Panc1 (cell line): Measurements from ENCODE around the gene UROC1. TPM values are rescaled to one million over a fixed set of nuclear protein-coding genes. Genes with fewer than 3 reads are reported as not detected.

ENCODE experiments used
- ATAC-seq: fragments of 200-7000 bp; cut with Tn5 transposase; 2 replicates; pipeline ENCODE4 v1.9.1; 2020; ENCODE audit warnings: mild to moderate bottlenecking, moderate library complexity
- BruUV-seq: library from RNA; stranded (reverse); fragments of 400-500 nt; replicated peaks from 2 replicates; lab custom pipeline; 2021; lab: Mats Ljungman, UMichigan
- CTCF ChIA-PET: fragments of 300-600 bp; sonication (Branson Sonifier 250); formaldehyde crosslinking; loops from one replicate; lab custom pipeline; 2022; ENCODE audit warnings: antibody characterized with exemption; lab: Charles Lee
- POLR2A ChIA-PET: fragments of 300-600 bp; sonication (Branson Sonifier 250); formaldehyde crosslinking; loops from one replicate; lab custom pipeline; 2022; ENCODE audit warnings: antibody characterized with exemption; lab: Charles Lee
- DNase-seq: peaks from one replicate; pipeline ENCODE4 v3.0.0-alpha.2; 2010; ENCODE audit warnings: low read depth, low spot score
- H3K27ac ChIP-seq: 2 replicates; pipeline ENCODE4 v1.5.1; 2011; ENCODE audit warnings: mild to moderate bottlenecking, low read length, inconsistent platforms
- H3K27me3 ChIP-seq: fragments of 200-500 bp; sonication (Bioruptor generic); 2 replicates; pipeline ENCODE4 v1.6.0; 2014; ENCODE audit warnings: low read length, inconsistent platforms; ENCODE audit not compliant: control insufficient read depth, insufficient read depth
- H3K36me3 ChIP-seq: fragments of 200-500 bp; sonication (Bioruptor generic); 2 replicates; pipeline ENCODE4 v1.5.1; 2014; ENCODE audit warnings: inconsistent platforms, mild to moderate bottlenecking, low read length, moderate library complexity; ENCODE audit not compliant: control insufficient read depth, insufficient read depth
- H3K4me1 ChIP-seq: 2 replicates; pipeline ENCODE4 v1.5.1; 2011; ENCODE audit warnings: inconsistent platforms, mild to moderate bottlenecking, low read length, moderate library complexity; ENCODE audit not compliant: control insufficient read depth, insufficient read depth
- H3K4me3 ChIP-seq, 2 experiments: 2 replicates each; pipeline ENCODE4 v1.5.1; 2011 to 2012; ENCODE audit warnings: low read depth in 2 of 2, low read length in 2 of 2, mild to moderate bottlenecking in 2 of 2, inconsistent platforms in 1 of 2, moderate library complexity in 1 of 2
- H3K9me3 ChIP-seq: fragments of 200-500 bp; sonication (Bioruptor generic); 2 replicates; pipeline ENCODE4 v1.5.1; 2014; ENCODE audit warnings: low read depth, mild to moderate bottlenecking, inconsistent platforms, low read length, moderate library complexity; ENCODE audit not compliant: control insufficient read depth, insufficient read depth
- POLR2AphosphoS5 ChIP-seq: IDR thresholded peaks from 2 replicates; pipeline ENCODE4 v1.6.1; 2012; ENCODE audit warnings: mild to moderate bottlenecking, low read depth, low read length, moderate library complexity
- SIN3A ChIP-seq: IDR thresholded peaks from 2 replicates; pipeline ENCODE4 v1.6.1; 2012; ENCODE audit warnings: low read depth, mild to moderate bottlenecking, low read length, moderate library complexity, borderline replicate concordance; ENCODE audit not compliant: insufficient read depth
- TCF7L2 ChIP-seq: IDR thresholded peaks from 2 replicates; pipeline ENCODE4 v1.6.1; 2011; ENCODE audit warnings: mild to moderate bottlenecking, low read depth, low read length, inconsistent platforms
- in situ Hi-C: cut with HindIII; loops from 2 replicates; pipeline ENCODE4 v1.10.0; 2016; ENCODE audit warnings: low sequenced_read_pairs, low pct_unique_long_range_greater_than_20kb
- intact Hi-C: fragments of 100-400 bp; cut with micrococcal nuclease; formaldehyde crosslinking; loops from one replicate; pipeline ENCODE4 v1.10.0; 2022; ENCODE audit not compliant: unreplicated experiment
- total RNA-seq: library from RNA; stranded (reverse); gene quantifications from one replicate; pipeline ENCODE4 v1.2.1, GENCODE V29; 2021; ENCODE audit not compliant: unreplicated experiment
- TF ChIP-seq, protein P1 (sequence below): fragments of 450-650 bp; IDR thresholded peaks from 2 replicates; pipeline ENCODE4 v1.5.1; 2017; ENCODE audit warnings: mild to moderate bottlenecking
- TF ChIP-seq, protein P2 (sequence below), 2 experiments: IDR thresholded peaks; 2 replicates each; pipeline ENCODE4 v1.6.1; 2011 to 2012; ENCODE audit warnings: low read depth in 2 of 2, control low read depth in 1 of 2, low read length in 1 of 2, mild to moderate bottlenecking in 1 of 2, moderate library complexity in 1 of 2; ENCODE audit not compliant: insufficient read depth in 1 of 2

The UROC1 gene
- total RNA-seq, 1 experiment from 2014 or later, result not detected

DNA sequence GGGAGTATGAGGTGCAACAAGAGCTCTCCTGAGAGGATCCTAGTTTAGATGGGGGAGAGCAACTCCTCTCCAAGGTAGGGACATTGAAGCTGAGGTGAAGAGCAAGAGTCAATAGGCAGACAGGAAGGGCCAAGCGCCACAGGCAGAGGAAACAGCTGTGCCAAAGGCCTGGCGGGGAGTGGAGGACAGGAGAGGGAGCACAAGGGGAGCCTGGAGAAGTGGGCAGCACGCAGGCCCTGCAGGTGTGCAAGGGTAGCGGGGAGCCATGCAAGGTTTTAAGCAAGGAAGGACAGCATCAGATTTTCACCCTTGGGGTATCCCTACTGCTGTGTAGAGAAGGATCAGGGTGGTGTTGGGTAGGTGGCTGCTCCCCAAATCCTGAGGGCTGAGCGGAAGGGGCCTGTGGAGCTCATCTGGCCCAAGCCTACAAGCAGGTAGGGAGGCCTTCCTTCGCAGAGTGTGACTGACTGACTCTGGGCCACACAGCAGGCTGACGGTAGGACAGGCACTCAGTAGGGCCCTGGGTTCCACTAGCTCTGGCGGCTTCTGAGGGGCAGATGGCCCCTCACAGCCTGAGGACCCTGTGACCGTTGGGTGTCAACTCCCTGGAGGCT, 19.6 kb upstream of the UROC1 start:
- Histone ChIP-seq H3K27me3 (peaks cover 24% of the 10 kb centered on the region), H3K4me3 (no peak overlapping the region), H3K36me3 (no peaks in the 10 kb centered on the region), H3K27ac (no peak overlapping the region), H3K9me3 (no peaks in the 10 kb centered on the region), H3K4me1 (peaks cover 6% of the 10 kb centered on the region; the same call in 1 of the 2 replicates)
- ATAC-seq (0 out of 2 replicates have a peak, but pooled peaks have one; percentile 17), DNase-seq (no peak)
- ChIA-PET CTCF (interaction anchor here (0.5 to 0.7 kb wide), 2 partner anchors 11 to 25 kb away, joined by 3 read pairs; no protein-coding TSS in a partner anchor), POLR2A (no interaction called here)
- in situ Hi-C loops, result no loop called here
- intact Hi-C loops, result no loop called here
- TF ChIP-seq, protein P1, sequence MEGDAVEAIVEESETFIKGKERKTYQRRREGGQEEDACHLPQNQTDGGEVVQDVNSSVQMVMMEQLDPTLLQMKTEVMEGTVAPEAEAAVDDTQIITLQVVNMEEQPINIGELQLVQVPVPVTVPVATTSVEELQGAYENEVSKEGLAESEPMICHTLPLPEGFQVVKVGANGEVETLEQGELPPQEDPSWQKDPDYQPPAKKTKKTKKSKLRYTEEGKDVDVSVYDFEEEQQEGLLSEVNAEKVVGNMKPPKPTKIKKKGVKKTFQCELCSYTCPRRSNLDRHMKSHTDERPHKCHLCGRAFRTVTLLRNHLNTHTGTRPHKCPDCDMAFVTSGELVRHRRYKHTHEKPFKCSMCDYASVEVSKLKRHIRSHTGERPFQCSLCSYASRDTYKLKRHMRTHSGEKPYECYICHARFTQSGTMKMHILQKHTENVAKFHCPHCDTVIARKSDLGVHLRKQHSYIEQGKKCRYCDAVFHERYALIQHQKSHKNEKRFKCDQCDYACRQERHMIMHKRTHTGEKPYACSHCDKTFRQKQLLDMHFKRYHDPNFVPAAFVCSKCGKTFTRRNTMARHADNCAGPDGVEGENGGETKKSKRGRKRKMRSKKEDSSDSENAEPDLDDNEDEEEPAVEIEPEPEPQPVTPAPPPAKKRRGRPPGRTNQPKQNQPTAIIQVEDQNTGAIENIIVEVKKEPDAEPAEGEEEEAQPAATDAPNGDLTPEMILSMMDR, result no peak
- no peak for TF ChIP-seq POLR2AphosphoS5
- no peak for TF ChIP-seq TCF7L2
- TF ChIP-seq, protein P2, sequence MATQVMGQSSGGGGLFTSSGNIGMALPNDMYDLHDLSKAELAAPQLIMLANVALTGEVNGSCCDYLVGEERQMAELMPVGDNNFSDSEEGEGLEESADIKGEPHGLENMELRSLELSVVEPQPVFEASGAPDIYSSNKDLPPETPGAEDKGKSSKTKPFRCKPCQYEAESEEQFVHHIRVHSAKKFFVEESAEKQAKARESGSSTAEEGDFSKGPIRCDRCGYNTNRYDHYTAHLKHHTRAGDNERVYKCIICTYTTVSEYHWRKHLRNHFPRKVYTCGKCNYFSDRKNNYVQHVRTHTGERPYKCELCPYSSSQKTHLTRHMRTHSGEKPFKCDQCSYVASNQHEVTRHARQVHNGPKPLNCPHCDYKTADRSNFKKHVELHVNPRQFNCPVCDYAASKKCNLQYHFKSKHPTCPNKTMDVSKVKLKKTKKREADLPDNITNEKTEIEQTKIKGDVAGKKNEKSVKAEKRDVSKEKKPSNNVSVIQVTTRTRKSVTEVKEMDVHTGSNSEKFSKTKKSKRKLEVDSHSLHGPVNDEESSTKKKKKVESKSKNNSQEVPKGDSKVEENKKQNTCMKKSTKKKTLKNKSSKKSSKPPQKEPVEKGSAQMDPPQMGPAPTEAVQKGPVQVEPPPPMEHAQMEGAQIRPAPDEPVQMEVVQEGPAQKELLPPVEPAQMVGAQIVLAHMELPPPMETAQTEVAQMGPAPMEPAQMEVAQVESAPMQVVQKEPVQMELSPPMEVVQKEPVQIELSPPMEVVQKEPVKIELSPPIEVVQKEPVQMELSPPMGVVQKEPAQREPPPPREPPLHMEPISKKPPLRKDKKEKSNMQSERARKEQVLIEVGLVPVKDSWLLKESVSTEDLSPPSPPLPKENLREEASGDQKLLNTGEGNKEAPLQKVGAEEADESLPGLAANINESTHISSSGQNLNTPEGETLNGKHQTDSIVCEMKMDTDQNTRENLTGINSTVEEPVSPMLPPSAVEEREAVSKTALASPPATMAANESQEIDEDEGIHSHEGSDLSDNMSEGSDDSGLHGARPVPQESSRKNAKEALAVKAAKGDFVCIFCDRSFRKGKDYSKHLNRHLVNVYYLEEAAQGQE (IDR thresholded peaks at IDR 0.05; ENCODE audit: insufficient read depth in 1 of 2, low read depth in 2 of 2, low read length in 1 of 2), result no peak
- BruUV-seq, result no TSS peak

DNA sequence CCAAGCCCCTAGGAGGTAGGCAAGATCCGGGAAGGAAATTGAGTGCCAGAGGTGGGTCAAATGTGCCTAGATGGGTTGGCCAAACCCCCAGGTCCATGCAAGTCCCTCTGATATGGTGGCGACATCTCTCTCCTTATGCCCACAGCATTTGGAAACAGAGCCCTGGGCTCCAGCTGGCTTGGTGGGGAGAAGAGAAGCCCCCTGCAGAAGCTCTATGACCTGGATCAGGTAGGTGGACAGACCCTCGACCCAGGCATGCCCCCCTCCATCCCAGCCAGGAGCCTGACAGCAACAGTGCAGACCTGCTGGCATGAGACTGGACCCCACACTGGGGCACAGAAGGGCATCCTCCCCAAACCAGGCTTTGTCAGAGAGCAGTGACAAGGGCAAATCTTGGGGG, 18.6 kb upstream of the UROC1 start:
- DNase-seq (no peak), ATAC-seq (no peak)
- H3K4me1 ChIP-seq, result peaks cover 6% of the 10 kb centered on the region; the same call in 1 of the 2 replicates

More for the DNA sequence above, 18.6 kb upstream of the UROC1 start:
- no TSS peak for BruUV-seq
- CTCF ChIA-PET, result interaction anchor here (0.6 kb wide), 1 partner anchor 597 kb away, joined by 3 read pairs; no protein-coding TSS in a partner anchor
- in situ Hi-C loops (no loop called here), intact Hi-C loops (no loop called here)
- H3K27me3 ChIP-seq, result peaks cover 30% of the 10 kb centered on the region
- POLR2A ChIA-PET, result no interaction called here
- TF ChIP-seq, protein P2 (IDR thresholded peaks at IDR 0.05; ENCODE audit: insufficient read depth in 1 of 2, low read depth in 2 of 2, low read length in 1 of 2), result no peak
- TF ChIP-seq SIN3A, result no peak
- no peak for TF ChIP-seq TCF7L2
- no peak for TF ChIP-seq POLR2AphosphoS5
- TF ChIP-seq, protein P1, result no peak
- no peaks in the 10 kb centered on the region for H3K9me3 ChIP-seq
- H3K27ac ChIP-seq, result no peak overlapping the region
- no peaks in the 10 kb centered on the region for H3K36me3 ChIP-seq
- H3K4me3 ChIP-seq, result no peak overlapping the region
